A172 (cell line): Measurements from ENCODE around the gene ARHGAP11B. TPM values are rescaled to one million over a fixed set of nuclear protein-coding genes. Genes with fewer than 3 reads are reported as not detected.

Experiments used
- total RNA-seq: library from RNA; depleted of rRNA; stranded (reverse); fragments of >200 nt; shearing (Covaris generic); gene quantifications from 2 replicates; pipeline ENCODE4 v1.2.3, GENCODE V29; 2014; rRNA removed

The ARHGAP11B gene

Other genes starting within 250 kb of the ARHGAP11B start
- gene CHRFAM7A, start 232.6 kb upstream of the ARHGAP11B start, total RNA-seq = not detected in 2 replicates
- gene GOLGA8R, start 211.9 kb upstream of the ARHGAP11B start, total RNA-seq = 0.43 and 1.8 TPM in 2 replicates
- gene GOLGA8Q, start 74.1 kb upstream of the ARHGAP11B start, total RNA-seq = not detected in 2 replicates
- 0.41 and 1.6 TPM in 2 replicates for gene GOLGA8H, start 22.1 kb upstream of the ARHGAP11B start, total RNA-seq